ENCODE measurements around the gene HS3ST3A1. TPM values are rescaled to one million over a fixed set of nuclear protein-coding genes. Genes with fewer than 3 reads are reported as not detected.

The HS3ST3A1 gene
- total RNA-seq, 1 experiment from 2014 or later, result not detected

DNA sequence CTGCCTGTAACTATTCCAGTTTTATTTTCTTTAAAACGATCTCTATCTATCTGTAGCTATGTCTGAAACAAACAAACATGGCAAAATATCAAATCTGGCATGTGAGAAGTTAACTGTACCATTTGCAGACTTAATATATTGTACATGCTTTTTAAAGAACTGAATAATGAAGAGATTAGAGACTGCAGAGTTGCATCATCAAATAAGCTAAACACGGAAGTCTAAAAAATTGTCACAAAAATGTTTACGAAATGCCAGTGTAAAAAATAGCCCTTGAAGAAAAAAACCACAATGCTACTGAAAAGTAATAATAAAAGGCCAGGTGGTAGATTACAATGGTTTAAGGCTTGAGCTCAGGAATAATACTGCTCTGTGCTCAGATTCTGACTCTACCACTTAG is 43.1 kb downstream of the HS3ST3A1 start:
- ChIA-PET CTCF (no interaction called here), POLR2A (no interaction called here), RAD21 (ENCODE audit: low non-redundant PET in 1 of 2, low total read pairs in 2 of 2, uncharacterized antibody in 2 of 2, unreplicated experiment in 2 of 2) (no interaction called here)
- H3K27ac ChIP-seq (ENCODE audit: low read depth, low read length), result no peak overlapping the region
- no peaks in the 10 kb centered on the region for H3K36me3 ChIP-seq (ENCODE audit: control insufficient read depth in 1 of 2, insufficient read depth in 2 of 2, low read length in 2 of 2)
- H3K4me3 ChIP-seq (replicated peaks in 1 of 2; ENCODE audit: low read depth in 1 of 2, low read length in 2 of 2), result no peak overlapping the region
- no peak overlapping the region for H3K4me2 ChIP-seq (ENCODE audit: low read length)
- no peaks in the 10 kb centered on the region for H3K9me2 ChIP-seq (ENCODE audit: insufficient read depth)
- no peak overlapping the region for H3K9ac ChIP-seq (ENCODE audit: low read length)
- no peak for DNase-seq (ENCODE audit: low read depth, low spot score)
- H4K20me1 ChIP-seq (ENCODE audit: insufficient read depth), result no peaks in the 10 kb centered on the region
- intact Hi-C loops (cut with micrococcal nuclease), result no loop called here
- H3K4me1 ChIP-seq (ENCODE audit: control insufficient read depth in 1 of 2, insufficient read depth in 2 of 2, low read length in 2 of 2), result peaks cover 0 to 33% of the 10 kb centered on the region in 2 experiments; a peak in 3 of 4 replicates
- no peaks in the 10 kb centered on the region for H3K79me2 ChIP-seq (ENCODE audit: insufficient read depth, low read length)
- no peak overlapping the region for H2AFZ ChIP-seq (ENCODE audit: low read depth, low read length, poor library complexity, severe bottlenecking)
- no TSS peak for BruUV-seq (replicated peaks)
- no peaks in the 10 kb centered on the region for H3K27me3 ChIP-seq (ENCODE audit: insufficient read depth, low read length)
- TF ChIP-seq SP1 (IDR thresholded peaks at IDR 0.05; ENCODE audit: low read depth), result no peak
- TF ChIP-seq JUND (IDR thresholded peaks at IDR 0.05), result no peak
- no peaks in the 10 kb centered on the region for H3K9me3 ChIP-seq (ENCODE audit: control insufficient read depth in 1 of 2, insufficient read depth in 1 of 2, low read depth in 1 of 2, low read length in 2 of 2)
- ATAC-seq, result no peak

DNA sequence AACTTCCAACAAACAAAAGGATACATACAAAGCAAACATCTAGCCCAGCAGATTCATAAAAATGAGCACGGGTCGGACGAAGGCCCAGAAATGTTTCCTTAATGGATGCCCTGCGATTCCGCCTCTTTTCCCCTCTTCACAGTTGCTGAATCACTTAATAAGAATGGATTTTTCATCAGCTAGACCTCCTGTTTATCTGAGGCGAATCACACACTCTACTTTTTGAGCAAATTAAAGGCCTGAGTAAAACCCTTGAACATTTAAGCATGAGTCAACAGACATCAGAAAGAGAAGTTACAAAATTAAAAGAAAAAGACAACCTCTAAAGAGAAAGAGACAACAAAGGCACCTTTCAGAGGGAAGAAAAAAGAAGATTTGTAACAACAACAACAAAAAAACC is 44.7 kb downstream of the HS3ST3A1 start:
- no TSS peak for BruUV-seq (replicated peaks)
- H4K20me1 ChIP-seq (ENCODE audit: insufficient read depth), result no peaks in the 10 kb centered on the region
- CTCF ChIA-PET, result no interaction called here
- no peak for TF ChIP-seq EZH2 (IDR thresholded peaks at IDR 0.05)
- TF ChIP-seq JUND (IDR thresholded peaks at IDR 0.05), result 0 out of 2 replicates have a peak, but pooled peaks have one; percentile 15
- no peak for TF ChIP-seq CEBPB (IDR thresholded peaks at IDR 0.05; ENCODE audit: low read depth)
- RAD21 ChIA-PET (ENCODE audit: low non-redundant PET in 1 of 2, low total read pairs in 2 of 2, uncharacterized antibody in 2 of 2, unreplicated experiment in 2 of 2), result no interaction called here
- H3K9me2 ChIP-seq (ENCODE audit: insufficient read depth), result no peaks in the 10 kb centered on the region
- no peak for ATAC-seq
- no peak overlapping the region for H3K9ac ChIP-seq (ENCODE audit: low read length)
- intact Hi-C loops (cut with micrococcal nuclease), result no loop called here
- peaks cover 0 to 25% of the 10 kb centered on the region in 2 experiments; a peak in 3 of 4 replicates for H3K4me1 ChIP-seq (ENCODE audit: control insufficient read depth in 1 of 2, insufficient read depth in 2 of 2, low read length in 2 of 2)
- POLR2A ChIA-PET, result no interaction called here
- H3K36me3 ChIP-seq (ENCODE audit: control insufficient read depth in 1 of 2, insufficient read depth in 2 of 2, low read length in 2 of 2), result no peaks in the 10 kb centered on the region
- no peaks in the 10 kb centered on the region for H3K9me3 ChIP-seq (ENCODE audit: control insufficient read depth in 1 of 2, insufficient read depth in 1 of 2, low read depth in 1 of 2, low read length in 2 of 2)
- H3K79me2 ChIP-seq (ENCODE audit: insufficient read depth, low read length), result no peaks in the 10 kb centered on the region
- no peak overlapping the region for H3K4me3 ChIP-seq (replicated peaks in 1 of 2; ENCODE audit: low read depth in 1 of 2, low read length in 2 of 2)
- H2AFZ ChIP-seq (ENCODE audit: low read depth, low read length, poor library complexity, severe bottlenecking), result peak overlapping the region; percentile 63
- H3K27me3 ChIP-seq (ENCODE audit: insufficient read depth, low read length), result no peaks in the 10 kb centered on the region
- no peak overlapping the region for H3K4me2 ChIP-seq (ENCODE audit: low read length)
- no peak overlapping the region for H3K27ac ChIP-seq (ENCODE audit: low read depth, low read length)
- no peak for DNase-seq (ENCODE audit: low read depth, low spot score)

DNA sequence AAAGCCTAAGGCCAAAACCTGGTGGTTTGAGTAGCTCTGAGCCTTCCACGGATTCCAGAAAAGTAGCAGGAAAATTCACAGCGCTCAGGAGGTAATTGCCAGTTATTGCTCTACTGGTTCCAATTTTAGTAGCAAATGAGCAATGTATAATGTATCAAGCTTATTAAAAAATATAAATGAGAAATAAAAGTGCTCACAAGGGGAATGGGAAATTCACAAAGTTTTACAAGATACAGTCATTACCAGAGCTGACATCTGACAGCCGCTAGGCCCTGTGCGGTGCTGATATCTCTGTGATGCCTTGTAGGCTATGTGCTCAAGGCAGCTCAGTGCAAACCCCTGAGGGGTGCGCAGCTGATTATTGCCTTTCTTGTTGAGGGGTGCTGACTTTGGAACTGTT is 47.5 kb downstream of the HS3ST3A1 start:
- H3K9me3 ChIP-seq (ENCODE audit: control insufficient read depth in 1 of 2, insufficient read depth in 1 of 2, low read depth in 1 of 2, low read length in 2 of 2), result no peaks in the 10 kb centered on the region
- POLR2A ChIA-PET, result no interaction called here
- H3K36me3 ChIP-seq (ENCODE audit: control insufficient read depth in 1 of 2, insufficient read depth in 2 of 2, low read length in 2 of 2), result no peaks in the 10 kb centered on the region
- DNase-seq (ENCODE audit: low read depth, low spot score), result no peak
- RAD21 ChIA-PET (ENCODE audit: low non-redundant PET in 1 of 2, low total read pairs in 2 of 2, uncharacterized antibody in 2 of 2, unreplicated experiment in 2 of 2), result no interaction called here
- H3K4me1 ChIP-seq (ENCODE audit: control insufficient read depth in 1 of 2, insufficient read depth in 2 of 2, low read length in 2 of 2), result peaks cover 0 to 12% of the 10 kb centered on the region in 2 experiments; a peak in 2 of 4 replicates
- H3K9ac ChIP-seq (ENCODE audit: low read length), result no peak overlapping the region
- H4K20me1 ChIP-seq (ENCODE audit: insufficient read depth), result no peaks in the 10 kb centered on the region
- ATAC-seq, result no peak
- intact Hi-C loops (cut with micrococcal nuclease), result no loop called here
- H3K4me3 ChIP-seq (replicated peaks in 1 of 2; ENCODE audit: low read depth in 1 of 2, low read length in 2 of 2), result no peak overlapping the region
- H2AFZ ChIP-seq (ENCODE audit: low read depth, low read length, poor library complexity, severe bottlenecking), result no peak overlapping the region
- H3K27ac ChIP-seq (ENCODE audit: low read depth, low read length), result no peak overlapping the region
- no peaks in the 10 kb centered on the region for H3K79me2 ChIP-seq (ENCODE audit: insufficient read depth, low read length)
- no peaks in the 10 kb centered on the region for H3K27me3 ChIP-seq (ENCODE audit: insufficient read depth, low read length)
- H3K9me2 ChIP-seq (ENCODE audit: insufficient read depth), result no peaks in the 10 kb centered on the region
- CTCF ChIA-PET, result no interaction called here
- no peak overlapping the region for H3K4me2 ChIP-seq (ENCODE audit: low read length)
- no TSS peak for BruUV-seq (replicated peaks)
- TF ChIP-seq ZNF274 (IDR thresholded peaks at IDR 0.05; ENCODE audit: low read depth, low read length) (no peak), JUND (IDR thresholded peaks at IDR 0.05) (no peak), RAD21 (IDR thresholded peaks at IDR 0.05; ENCODE audit: low read depth) (no peak), EZH2phosphoT487 (IDR thresholded peaks at IDR 0.05; ENCODE audit: borderline replicate concordance) (no peak), ELF1 (IDR thresholded peaks at IDR 0.05; ENCODE audit: borderline replicate concordance, low read depth) (no peak), SIN3A (IDR thresholded peaks at IDR 0.05; ENCODE audit: low read depth) (no peak), CEBPB (IDR thresholded peaks at IDR 0.05; ENCODE audit: low read depth) (no peak), POLR2AphosphoS5 (IDR thresholded peaks at IDR 0.05; ENCODE audit: low read depth, low read length) (no peak), SRF (IDR thresholded peaks at IDR 0.05; ENCODE audit: low read depth) (no peak), ZFX (IDR thresholded peaks at IDR 0.05) (no peak), TCF7L2 (IDR thresholded peaks at IDR 0.05; ENCODE audit: borderline replicate concordance, extremely low read depth, insufficient read depth, insufficient read length) (no peak), POLR2A (IDR thresholded peaks at IDR 0.05; ENCODE audit: borderline replicate concordance, extremely low read depth, insufficient read depth, insufficient read length) (no peak), SP1 (IDR thresholded peaks at IDR 0.05; ENCODE audit: low read depth) (no peak), FOSL1 (IDR thresholded peaks at IDR 0.05; ENCODE audit: low read depth) (no peak)
- TF ChIP-seq, protein P1, sequence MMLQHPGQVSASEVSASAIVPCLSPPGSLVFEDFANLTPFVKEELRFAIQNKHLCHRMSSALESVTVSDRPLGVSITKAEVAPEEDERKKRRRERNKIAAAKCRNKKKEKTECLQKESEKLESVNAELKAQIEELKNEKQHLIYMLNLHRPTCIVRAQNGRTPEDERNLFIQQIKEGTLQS (IDR thresholded peaks at IDR 0.05), result no peak
- TF ChIP-seq, protein P2, sequence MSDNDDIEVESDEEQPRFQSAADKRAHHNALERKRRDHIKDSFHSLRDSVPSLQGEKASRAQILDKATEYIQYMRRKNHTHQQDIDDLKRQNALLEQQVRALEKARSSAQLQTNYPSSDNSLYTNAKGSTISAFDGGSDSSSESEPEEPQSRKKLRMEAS (IDR thresholded peaks at IDR 0.05), result no peak
